ENCODE measurements around the gene ARFIP2. TPM values are rescaled to one million over a fixed set of nuclear protein-coding genes. Genes with fewer than 3 reads are reported as not detected.

The ARFIP2 gene
- total RNA-seq, 1 experiment from 2014 or later: 55.1 TPM

GRCh38 chr11:6452219-6452618 is 28.9 kb downstream of the ARFIP2 start:
- H3T11ph ChIP-seq (ENCODE audit: low read length): no peak overlapping the region
- no peak overlapping the region for H4K8ac ChIP-seq (replicated peaks; ENCODE audit: insufficient read length, low read depth, low read length)
- no peak overlapping the region for H3K4me3 Mint-ChIP-seq
- WGBS (ENCODE audit: extremely low coverage, insufficient read length, low lambda C conversion rate): no CpG with 5 or more reads among the region's 3 CpGs
- H3K27me3 Mint-ChIP-seq (ENCODE audit: low read depth): no peaks in the 10 kb centered on the region
- no peak overlapping the region for H2BK15ac ChIP-seq (ENCODE audit: low read depth, low read length)
- H3K18ac ChIP-seq (ENCODE audit: insufficient read length, low read depth, low read length): no peak overlapping the region
- H3K36me3 Mint-ChIP-seq (ENCODE audit: insufficient read depth in 1 of 3, low read depth in 3 of 3): peaks cover 0 to 17% (median 6%) of the 10 kb centered on the region in 3 experiments; a peak in 3 of 7 replicates
- H2BK5ac ChIP-seq (ENCODE audit: insufficient read length, low read length): no peak overlapping the region
- no peak overlapping the region for H3K27ac ChIP-seq (ENCODE audit: insufficient read length, low read depth, low read length)
- H4K91ac ChIP-seq (ENCODE audit: insufficient read length, low read depth, low read length): no peak overlapping the region
- no peak overlapping the region for H3K9ac ChIP-seq (ENCODE audit: extremely low read depth, insufficient read length, low read length)
- no peak for TF ChIP-seq CTCF (conservative IDR thresholded peaks at IDR 0.05)
- no peaks in the 10 kb centered on the region for H3K79me2 ChIP-seq (ENCODE audit: insufficient read depth, low read length)
- H3K56ac ChIP-seq (ENCODE audit: insufficient read length, low read depth, low read length): no peak overlapping the region
- H3K4me1 ChIP-seq (ENCODE audit: insufficient read depth, low read length): no peaks in the 10 kb centered on the region
- H3K4me1 Mint-ChIP-seq: no peaks in the 10 kb centered on the region
- H4K5ac ChIP-seq (ENCODE audit: insufficient read length, low read depth, low read length): no peak overlapping the region
- no peak overlapping the region for H3K14ac ChIP-seq (ENCODE audit: insufficient read depth, low read length)
- H3K23me2 ChIP-seq (ENCODE audit: insufficient read length, low read depth, low read length, poor library complexity, severe bottlenecking): no peaks in the 10 kb centered on the region
- H2AFZ ChIP-seq (ENCODE audit: low read length): no peak overlapping the region
- no peak overlapping the region for H3K4ac ChIP-seq (ENCODE audit: low read depth, low read length)
- H3K27me3 ChIP-seq (ENCODE audit: insufficient read depth, low read length): no peaks in the 10 kb centered on the region
- H2BK120ac ChIP-seq (ENCODE audit: low read depth, low read length, poor library complexity, severe bottlenecking): no peak overlapping the region
- no peaks in the 10 kb centered on the region for H3K9me3 ChIP-seq (ENCODE audit: control insufficient read depth, low read depth, low read length)
- H3K23ac ChIP-seq (ENCODE audit: insufficient read length, low read depth, low read length): no peak overlapping the region
- no peak overlapping the region for H3K4me2 ChIP-seq (ENCODE audit: insufficient read depth, insufficient read length, low read length)
- no peaks in the 10 kb centered on the region for H3K79me1 ChIP-seq (ENCODE audit: insufficient read depth, low read depth, low read length, poor library complexity, severe bottlenecking)
- no peak overlapping the region for H2AK5ac ChIP-seq (ENCODE audit: insufficient read length, low read length)
- H2BK20ac ChIP-seq (ENCODE audit: low read depth, low read length, poor library complexity, severe bottlenecking): no peak overlapping the region
- no peak for DNase-seq
- H2BK12ac ChIP-seq (ENCODE audit: insufficient read length, low read depth, low read length): no peak overlapping the region
- H3K9me3 Mint-ChIP-seq: no peaks in the 10 kb centered on the region
- H3K27ac Mint-ChIP-seq: no peak overlapping the region
- H4K20me1 ChIP-seq (ENCODE audit: control insufficient read depth, insufficient read depth, insufficient read length): no peaks in the 10 kb centered on the region

All from H9 (cell line).